ENCODE data around the gene AUTS2.

DNA sequence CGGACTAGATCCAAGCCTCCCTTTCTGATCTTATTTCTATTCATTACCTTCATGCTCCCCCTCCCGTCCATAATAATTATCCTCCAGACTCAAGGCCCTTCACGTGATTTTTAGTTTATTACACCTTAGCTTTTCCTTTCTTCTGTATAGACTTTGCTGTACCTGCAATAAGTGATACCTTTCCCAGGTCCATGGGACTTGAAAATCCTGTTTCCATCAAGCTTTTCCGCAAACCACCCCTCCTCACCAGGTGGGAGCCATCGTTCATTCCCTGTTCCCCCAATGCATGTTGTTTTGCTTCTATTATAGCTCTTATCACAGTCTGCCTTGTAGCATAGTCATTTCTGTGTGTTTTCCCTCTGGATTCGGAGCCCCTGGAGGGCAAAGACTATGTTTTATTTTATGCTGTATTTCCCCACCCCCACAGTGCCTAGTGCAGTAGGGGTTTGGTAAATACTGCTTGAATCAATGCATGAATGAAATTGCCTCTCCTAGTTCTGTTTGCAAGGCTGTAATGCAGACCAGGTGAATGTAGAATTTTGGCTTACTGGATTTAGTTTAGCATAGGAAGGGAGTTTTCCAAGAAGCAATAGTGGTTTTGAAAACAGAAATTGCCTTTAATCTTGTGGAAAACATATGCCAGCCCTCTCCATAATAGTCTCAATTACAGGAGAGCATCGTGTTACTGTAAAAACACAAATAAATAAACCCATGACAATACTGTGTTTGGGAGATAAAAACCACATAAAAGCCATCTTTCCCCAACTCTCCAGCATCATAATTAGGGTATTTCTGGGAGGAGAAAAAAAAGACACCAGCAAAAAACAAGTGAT lies 213.4 kb downstream of the AUTS2 start:
- TF ChIP-seq, protein P1, sequence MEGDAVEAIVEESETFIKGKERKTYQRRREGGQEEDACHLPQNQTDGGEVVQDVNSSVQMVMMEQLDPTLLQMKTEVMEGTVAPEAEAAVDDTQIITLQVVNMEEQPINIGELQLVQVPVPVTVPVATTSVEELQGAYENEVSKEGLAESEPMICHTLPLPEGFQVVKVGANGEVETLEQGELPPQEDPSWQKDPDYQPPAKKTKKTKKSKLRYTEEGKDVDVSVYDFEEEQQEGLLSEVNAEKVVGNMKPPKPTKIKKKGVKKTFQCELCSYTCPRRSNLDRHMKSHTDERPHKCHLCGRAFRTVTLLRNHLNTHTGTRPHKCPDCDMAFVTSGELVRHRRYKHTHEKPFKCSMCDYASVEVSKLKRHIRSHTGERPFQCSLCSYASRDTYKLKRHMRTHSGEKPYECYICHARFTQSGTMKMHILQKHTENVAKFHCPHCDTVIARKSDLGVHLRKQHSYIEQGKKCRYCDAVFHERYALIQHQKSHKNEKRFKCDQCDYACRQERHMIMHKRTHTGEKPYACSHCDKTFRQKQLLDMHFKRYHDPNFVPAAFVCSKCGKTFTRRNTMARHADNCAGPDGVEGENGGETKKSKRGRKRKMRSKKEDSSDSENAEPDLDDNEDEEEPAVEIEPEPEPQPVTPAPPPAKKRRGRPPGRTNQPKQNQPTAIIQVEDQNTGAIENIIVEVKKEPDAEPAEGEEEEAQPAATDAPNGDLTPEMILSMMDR (IDR thresholded peaks at IDR 0.05; ENCODE audit: insufficient read depth, low read length), result no peak
- TF ChIP-seq POLR2AphosphoS5 (IDR thresholded peaks at IDR 0.05; ENCODE audit: low read depth), result no peak

Data from HL-60 (cell line).